NCI-H1048 (cell line): ENCODE results near the gene ALK.

Experiments
- DNase-seq: peaks from one replicate; lab custom pipeline; 2025; lab: John Stamatoyannopoulos, UW

The ALK gene

DNA sequence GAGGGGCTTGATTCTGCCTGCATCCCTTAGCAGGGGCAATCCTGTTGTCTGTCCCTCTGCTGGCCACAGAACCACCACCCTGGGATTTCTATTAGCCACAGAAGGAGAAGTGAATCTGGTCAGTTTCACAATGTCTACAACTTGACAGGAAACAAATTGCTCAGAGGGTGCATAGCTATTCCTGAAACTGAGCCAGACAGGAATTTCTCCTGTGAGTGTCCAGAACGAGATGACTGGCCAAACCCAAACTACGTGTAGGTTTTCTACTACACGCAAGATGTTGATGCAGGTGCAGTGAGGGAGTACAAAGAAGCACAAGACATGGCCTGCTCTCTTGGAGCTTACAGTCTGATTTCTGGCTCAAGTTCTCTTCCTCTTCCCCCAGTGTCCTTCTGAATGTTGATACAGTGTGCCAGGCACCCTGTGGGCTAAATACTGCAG is 604.3 kb downstream of the ALK start:
- DNase-seq = no peak

- no peak for DNase-seq
Observed at GRCh38 chr2:29314816-29315571, 606.4 kb downstream of the ALK start.

GRCh38 chr2:29311458-29311857 is 609.9 kb downstream of the ALK start:
- DNase-seq = no peak

- no peak for DNase-seq
Observed at GRCh38 chr2:29310650-29311348, 610.6 kb downstream of the ALK start.

DNA sequence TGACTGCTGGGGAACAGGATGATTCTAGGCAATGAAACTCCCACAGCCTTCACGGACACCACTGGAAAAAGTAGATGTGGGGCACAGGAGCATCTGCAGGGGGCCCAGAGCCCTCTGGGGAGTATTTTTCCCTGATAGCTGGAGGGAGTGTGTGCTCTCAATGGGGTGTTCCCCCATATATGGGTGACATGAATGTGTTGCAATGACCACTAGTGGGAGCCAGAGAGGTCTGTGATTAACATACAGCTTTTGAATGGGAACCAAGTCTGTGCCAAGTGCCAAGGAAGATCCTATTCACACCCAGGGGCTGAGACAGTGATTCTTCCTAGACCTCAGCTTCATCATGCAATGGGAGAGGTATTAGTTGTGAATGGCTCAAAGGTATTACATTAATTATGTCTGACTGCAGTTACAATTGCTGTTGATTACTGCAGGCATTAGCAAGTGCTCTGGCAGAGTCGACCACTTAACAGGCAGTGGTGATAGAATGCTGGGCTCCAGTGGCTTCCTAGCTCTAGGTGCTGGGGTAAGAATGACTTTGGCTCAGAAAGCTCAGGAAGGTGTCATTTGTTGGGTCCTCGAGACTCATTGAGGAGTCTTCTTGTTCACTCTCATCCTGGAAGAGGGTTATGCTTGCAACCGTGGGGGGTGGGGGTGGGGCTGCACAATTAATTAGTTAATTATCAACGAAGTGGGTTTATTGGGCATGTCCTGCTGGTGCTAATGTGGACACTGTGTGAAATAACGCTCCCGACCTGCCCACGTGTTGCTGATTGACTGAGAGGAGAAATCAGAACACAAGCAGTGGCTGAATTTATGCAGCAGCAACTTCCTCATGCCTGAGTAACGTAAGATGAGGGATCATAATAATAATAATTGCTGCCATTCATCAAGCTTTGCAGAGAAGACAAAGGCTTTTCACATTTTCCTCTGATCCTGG is 612.0 kb downstream of the ALK start:
- peak; percentile 9 for DNase-seq

- no peak for DNase-seq
Observed at GRCh38 chr2:29308366-29308765, 613.0 kb downstream of the ALK start.

- no peak for DNase-seq
Observed at GRCh38 chr2:29307519-29307918, 613.9 kb downstream of the ALK start.

DNA sequence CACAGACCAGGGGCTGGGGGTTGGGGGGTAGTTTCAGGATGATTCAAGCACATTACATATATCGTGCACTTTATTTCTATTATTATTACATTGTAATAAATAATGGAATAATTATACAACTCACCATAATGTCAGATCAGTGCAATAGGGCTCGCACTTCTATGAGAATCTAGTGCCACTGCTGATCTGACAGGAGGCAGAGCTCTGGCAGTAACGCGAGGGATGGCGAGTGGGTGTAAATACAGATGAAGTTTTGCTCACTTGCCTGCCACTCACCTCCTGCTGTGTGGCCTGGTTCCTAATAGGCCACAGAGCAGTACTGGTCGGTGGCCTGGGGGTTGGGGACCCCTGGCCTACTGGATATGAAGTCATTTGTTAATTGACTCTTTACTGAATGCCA is 615.6 kb downstream of the ALK start:
- no peak for DNase-seq

DNA sequence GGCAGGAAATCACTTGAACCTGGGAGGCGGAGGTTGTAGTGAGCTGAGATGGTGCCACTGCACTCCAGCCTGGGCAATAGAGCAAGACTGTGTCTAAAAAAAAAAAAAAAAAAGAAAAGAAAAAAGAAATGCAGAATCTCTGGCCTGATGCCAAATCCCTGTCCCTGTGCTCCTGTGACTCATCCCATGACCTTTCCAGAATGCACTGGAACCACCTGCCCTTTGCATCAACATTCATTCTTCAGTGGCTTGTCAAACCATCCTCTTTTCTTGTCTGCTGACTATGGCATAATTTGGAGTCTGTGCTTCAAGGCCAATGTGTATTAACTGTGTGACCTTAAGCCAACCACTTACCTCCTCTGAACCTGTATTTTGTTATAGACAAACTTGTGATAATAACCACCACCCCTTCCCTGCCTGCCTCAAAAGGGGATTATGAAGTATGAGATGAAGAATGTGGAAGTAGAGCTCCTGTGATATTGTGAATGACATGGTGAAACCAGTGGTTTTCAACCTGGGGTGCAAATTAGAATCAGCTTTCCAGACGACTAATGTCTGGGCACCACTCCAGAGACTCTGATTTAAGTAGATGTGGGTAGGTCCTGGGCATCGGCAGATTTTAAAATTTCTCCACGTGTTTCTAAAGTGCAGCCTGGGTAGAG is 616.9 kb downstream of the ALK start:
- no peak for DNase-seq

DNA sequence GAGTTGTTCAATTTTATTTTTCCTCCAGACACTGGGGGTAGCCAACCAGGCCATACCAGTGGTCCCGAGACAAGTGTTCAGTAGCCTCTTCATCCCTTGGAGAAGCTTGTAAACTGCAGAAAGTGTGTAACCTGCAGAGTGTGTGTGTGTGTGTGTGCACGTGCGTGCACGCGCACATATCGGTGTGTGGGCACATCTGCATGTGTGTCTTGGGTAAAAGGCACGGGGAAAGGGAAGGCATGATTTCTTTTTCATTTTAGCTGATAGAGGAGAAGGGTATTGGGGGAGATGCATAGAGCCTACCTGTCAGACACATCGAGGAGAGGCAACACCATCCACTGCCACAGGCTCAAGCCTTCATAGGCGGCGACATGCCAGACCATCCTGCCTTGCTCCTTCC is 624.8 kb downstream of the ALK start:
- no peak for DNase-seq

GRCh38 chr2:29295845-29296244 is 625.5 kb downstream of the ALK start:
- DNase-seq = no peak

DNA sequence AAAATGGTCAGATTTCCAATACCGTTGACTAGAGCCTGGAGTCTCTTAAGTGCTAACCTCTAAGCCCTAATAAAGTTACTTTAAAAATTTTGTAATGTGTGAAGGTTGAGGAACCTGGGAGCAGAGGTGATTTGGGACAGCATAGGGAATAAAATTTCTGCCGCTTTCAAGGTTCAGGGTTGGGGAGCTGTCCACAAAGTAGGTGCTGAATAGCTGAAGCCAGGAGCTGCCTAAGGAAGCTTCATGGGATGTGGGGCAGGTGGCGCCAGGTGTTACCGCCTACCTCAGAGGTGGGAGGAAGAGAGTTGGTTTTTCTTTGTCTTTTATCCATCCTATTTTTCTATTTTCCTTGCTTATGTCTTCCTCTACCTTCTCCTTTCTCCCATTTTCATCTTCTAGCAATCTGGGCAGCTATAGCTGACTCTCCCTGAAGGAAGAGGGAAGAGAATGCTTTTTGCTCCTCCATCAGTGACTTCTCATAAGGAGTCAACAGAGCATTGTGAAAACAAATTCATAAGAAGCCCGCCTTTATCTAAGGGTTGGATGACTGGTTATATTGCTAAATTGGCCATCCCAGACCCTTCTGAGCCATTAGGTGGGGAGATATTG is 627.5 kb downstream of the ALK start:
- peak; percentile 30 for DNase-seq

- DNase-seq = no peak
Observed at GRCh38 chr2:29290293-29291047, 630.9 kb downstream of the ALK start.

- DNase-seq = no peak
Observed at GRCh38 chr2:29284671-29285070, 636.7 kb downstream of the ALK start.

DNA sequence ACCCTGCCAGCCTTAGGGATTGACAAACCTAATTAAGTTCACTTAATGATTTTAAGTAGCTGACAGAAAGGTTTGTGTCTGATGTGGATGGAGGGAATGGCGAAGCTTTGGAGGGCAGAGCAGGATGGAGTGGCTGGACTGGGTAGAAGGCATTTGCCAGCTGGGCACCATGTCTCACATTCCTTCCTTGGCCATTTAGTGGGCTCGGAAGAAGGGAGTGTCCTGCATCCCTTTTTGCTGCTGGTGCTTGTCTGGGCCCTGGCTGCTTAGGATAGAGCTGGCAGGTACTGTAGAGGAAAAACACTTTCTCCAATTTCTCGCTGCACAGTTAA is 639.5 kb downstream of the ALK start:
- no peak for DNase-seq

DNA sequence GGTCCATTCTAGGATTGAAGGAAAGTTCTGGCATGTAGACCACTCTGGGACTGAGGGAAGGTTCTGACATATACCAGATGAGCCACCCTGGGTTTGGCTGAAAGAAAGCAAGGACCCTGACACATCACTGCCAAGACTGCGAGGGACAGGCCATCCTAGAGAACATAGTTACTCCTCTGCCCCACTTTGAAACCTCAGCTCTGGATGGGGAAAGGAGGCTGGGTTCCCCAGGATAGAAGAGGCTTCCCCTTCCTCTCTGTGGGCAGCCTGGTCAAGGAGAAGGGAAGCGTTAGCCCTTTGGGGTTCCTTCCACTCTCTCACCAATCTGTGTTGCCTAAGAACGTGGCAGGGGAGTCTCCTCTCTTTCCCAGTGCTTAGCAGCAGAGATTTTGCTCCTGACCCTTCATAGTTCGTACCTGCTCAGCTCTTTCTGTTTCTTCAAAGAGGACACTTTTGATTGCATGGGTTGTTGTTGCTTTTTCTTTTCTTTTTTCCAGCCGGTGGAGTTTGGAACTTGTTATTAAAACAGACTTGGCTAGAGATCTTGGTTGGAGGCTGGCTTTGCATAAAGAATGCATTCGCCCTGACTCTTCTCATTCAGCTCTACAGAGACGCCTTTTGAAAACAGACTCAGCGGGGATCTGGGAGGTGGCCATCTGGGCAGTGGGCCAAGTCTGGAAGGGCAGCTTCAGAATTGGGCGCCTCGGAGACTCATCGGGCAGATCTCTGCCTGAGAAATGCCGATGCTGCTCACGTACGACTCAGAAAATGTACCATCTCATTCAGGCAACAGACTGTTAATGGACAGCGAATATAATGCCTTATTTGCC is 640.1 kb downstream of the ALK start:
- DNase-seq = peak; percentile 28

DNA sequence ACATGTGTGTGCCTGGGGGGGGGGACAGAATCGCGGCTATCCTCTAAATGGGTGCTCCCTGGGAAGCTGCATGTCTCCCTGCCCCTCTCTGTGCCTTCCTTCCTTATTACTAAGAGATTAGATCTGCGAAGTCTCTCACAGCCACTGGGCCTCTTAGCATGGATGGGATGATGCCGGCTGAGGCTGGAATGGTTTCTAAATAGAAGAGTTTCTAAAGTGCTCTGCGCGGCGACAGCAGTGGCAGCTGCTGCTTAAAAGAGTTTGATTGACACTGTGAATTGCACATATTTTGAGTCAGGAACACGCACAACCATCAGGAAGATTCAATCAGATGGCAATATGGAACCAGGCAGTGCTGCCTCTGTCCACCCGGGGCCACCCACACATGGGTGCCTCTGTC is 642.4 kb downstream of the ALK start:
- DNase-seq = no peak

- no peak for DNase-seq
Observed at GRCh38 chr2:29276151-29276550, 645.2 kb downstream of the ALK start.

GRCh38 chr2:29275186-29275585 is 646.2 kb downstream of the ALK start:
- no peak for DNase-seq
